ENCODE measurements around the gene SCP2.

Gene SCP2

GRCh38 chr1:53037159-53037558 lies 110.1 kb downstream of the SCP2 start:
- no peak for DNase-seq (ENCODE audit: low spot score)

GRCh38 chr1:53038566-53038965 lies 111.5 kb downstream of the SCP2 start:
- DNase-seq (ENCODE audit: low spot score) = no peak

- no peak for DNase-seq (ENCODE audit: low spot score)
Observed at GRCh38 chr1:53043271-53043670, 116.2 kb downstream of the SCP2 start.

GRCh38 chr1:53044926-53045325 lies 117.8 kb downstream of the SCP2 start:
- no peak for DNase-seq (ENCODE audit: low spot score)

GRCh38 chr1:53046930-53047329 lies 119.9 kb downstream of the SCP2 start:
- no peak for DNase-seq (ENCODE audit: low spot score)

- no peak for DNase-seq (ENCODE audit: low spot score)
Observed at GRCh38 chr1:53047737-53048736, 121.0 kb downstream of the SCP2 start.

- no peak for DNase-seq (ENCODE audit: low spot score)
Observed at GRCh38 chr1:53048960-53049573, 122.0 kb downstream of the SCP2 start.

- no peak for DNase-seq (ENCODE audit: low spot score)
Observed at GRCh38 chr1:53049574-53049967, 122.5 kb downstream of the SCP2 start.

- DNase-seq (ENCODE audit: low spot score) = no peak
Observed at GRCh38 chr1:53050310-53050709, 123.2 kb downstream of the SCP2 start.

GRCh38 chr1:53051676-53052075 lies 124.6 kb downstream of the SCP2 start:
- no peak for DNase-seq (ENCODE audit: low spot score)

GRCh38 chr1:53057127-53057526 lies 130.1 kb downstream of the SCP2 start:
- DNase-seq (ENCODE audit: low spot score) = no peak

- no peak for DNase-seq (ENCODE audit: low spot score)
Observed at GRCh38 chr1:53060579-53060978, 133.5 kb downstream of the SCP2 start.

GRCh38 chr1:53061123-53061858 lies 134.2 kb downstream of the SCP2 start:
- no peak for DNase-seq (ENCODE audit: low spot score)

- no peak for DNase-seq (ENCODE audit: low spot score)
Observed at GRCh38 chr1:53061859-53062707, 135.0 kb downstream of the SCP2 start, which contains the start of gene PODN. PODN (plus strand) TSS chr1:53062213; CDS start chr1:53069856, 7,643 bp downstream.

- DNase-seq (ENCODE audit: low spot score) = no peak
Observed at GRCh38 chr1:53062708-53063591, 135.9 kb downstream of the SCP2 start.

- DNase-seq (ENCODE audit: low spot score) = no peak
Observed at GRCh38 chr1:53063744-53064515, 136.9 kb downstream of the SCP2 start.

GRCh38 chr1:53065391-53065790 lies 138.3 kb downstream of the SCP2 start:
- DNase-seq (ENCODE audit: low spot score) = no peak

GRCh38 chr1:53066488-53066887 lies 139.4 kb downstream of the SCP2 start:
- no peak for DNase-seq (ENCODE audit: low spot score)

- DNase-seq (ENCODE audit: low spot score) = no peak
Observed at GRCh38 chr1:53066891-53067738, 140.0 kb downstream of the SCP2 start.
